ELF-1 (cell line): ENCODE measurements around the gene PTMA.
"Not testable (repeated sequence)": the region's sequence is repeated elsewhere in the genome, so short reads cannot be mapped to it uniquely, and the experiment has no call there.

Experiments
- DNase-seq: peaks from one replicate; pipeline ENCODE4 v3.0.0-alpha.2; 2016; ENCODE audit warnings: low read depth, low spot score

Gene PTMA

DNA sequence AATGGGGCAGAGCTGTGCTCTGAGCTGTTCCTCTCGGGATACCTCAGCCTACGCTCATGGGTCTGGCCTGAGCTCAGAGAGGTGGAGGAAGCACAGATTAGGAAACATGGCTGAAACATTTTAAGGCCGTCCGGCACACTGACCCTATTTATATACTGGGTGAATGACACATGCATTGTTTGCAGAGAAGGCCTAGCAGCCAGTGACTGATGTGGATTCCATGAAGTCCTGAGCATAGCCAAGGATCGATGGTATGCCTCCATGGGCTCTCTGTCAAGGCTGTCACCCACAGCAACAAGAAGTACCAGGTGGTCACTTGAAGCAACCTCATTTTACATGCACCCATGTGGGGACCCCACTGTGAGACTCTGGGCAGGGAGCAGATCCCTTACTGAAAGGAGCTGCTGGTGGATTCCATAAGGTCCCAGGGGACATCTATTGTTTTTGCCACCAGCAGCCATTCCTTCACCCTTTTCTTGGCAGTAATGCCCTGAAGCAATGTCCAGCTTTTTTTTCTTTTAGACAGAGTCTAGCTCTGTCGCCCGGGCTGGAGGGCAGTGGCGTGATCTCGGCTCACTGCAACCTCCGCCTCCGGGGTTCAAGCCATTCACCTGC is 8.4 kb downstream of the PTMA start:
- peak; percentile 51 for DNase-seq

DNA sequence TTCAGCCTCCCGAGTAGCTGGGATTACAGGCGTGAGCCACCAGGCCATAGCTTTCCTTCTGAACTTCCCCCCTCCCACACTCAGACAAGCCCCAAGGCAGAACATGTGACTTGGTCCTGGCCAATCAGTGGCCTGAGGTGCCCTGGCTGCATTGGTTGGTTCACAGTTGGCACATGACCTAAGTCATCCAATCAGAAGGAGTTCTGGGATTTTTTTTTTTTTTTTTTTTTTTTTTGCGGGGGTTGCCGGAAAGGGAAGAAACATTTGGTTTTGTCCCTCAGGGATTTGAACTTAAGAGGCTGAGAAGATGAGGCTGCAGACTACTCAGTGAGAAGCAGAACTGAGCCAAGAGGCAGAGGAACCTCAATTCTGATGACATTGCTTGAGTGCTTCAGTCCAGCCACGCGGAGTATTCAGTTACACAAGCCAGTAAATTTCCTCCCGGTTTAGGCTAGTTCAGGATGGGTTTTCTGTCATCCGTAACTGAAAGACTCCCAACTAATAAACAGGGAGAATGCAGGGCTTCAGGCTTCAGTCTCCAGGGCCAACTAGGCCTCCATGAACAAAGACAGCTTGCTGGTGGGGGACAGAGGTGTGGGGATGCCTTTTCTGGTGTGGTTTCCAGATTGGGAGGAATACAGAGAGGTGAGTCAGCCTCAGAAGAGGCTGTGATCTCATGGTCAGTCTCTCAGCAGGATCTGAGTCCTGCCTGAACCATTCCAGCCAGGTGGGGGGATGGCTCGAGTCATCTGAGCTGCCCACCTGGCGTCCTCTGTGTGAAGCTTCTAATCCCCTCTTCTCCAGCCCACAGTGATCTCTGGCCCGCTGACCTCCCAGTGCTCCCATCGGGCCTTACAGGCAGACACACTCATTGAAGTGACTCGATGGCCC is 9.2 kb downstream of the PTMA start:
- peak; percentile 93 for DNase-seq

- DNase-seq: no peak
These were observed 10.5 kb downstream of the PTMA start for GRCh38 chr2:231718799-231719198.

DNA sequence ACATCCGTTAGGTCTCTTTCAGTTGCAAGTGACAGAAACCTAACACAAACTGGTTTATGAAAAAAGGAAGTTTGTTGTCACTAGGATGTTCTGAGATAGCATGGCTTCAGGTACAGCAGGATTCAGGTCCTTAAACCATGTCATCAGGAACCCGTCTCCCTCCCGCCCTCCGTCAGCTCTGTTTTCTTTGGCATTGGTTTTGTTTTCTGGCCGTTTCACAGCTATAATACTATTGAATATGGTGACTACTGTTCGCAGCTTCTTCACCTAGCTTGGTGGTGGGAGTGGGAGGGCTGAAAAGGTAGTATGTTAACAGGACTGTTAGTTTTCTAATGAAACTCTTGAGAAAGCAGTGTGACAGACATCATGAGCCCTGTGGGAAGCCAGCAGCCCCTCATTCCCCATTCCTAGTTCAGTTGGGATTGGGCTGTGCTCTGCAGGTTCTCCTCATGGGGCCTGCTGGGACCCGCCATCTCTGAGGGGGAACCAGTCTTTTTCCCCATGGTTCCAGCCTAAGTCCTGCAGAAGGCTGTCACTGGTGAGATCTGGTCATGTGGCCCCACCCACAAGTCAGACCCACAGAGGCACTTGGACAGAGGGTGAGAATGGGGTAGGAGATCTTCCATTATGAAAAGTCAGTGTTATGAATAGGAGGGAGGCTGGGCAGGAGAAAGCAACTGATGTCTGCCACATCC is 12.1 kb downstream of the PTMA start:
- no peak for DNase-seq

DNA sequence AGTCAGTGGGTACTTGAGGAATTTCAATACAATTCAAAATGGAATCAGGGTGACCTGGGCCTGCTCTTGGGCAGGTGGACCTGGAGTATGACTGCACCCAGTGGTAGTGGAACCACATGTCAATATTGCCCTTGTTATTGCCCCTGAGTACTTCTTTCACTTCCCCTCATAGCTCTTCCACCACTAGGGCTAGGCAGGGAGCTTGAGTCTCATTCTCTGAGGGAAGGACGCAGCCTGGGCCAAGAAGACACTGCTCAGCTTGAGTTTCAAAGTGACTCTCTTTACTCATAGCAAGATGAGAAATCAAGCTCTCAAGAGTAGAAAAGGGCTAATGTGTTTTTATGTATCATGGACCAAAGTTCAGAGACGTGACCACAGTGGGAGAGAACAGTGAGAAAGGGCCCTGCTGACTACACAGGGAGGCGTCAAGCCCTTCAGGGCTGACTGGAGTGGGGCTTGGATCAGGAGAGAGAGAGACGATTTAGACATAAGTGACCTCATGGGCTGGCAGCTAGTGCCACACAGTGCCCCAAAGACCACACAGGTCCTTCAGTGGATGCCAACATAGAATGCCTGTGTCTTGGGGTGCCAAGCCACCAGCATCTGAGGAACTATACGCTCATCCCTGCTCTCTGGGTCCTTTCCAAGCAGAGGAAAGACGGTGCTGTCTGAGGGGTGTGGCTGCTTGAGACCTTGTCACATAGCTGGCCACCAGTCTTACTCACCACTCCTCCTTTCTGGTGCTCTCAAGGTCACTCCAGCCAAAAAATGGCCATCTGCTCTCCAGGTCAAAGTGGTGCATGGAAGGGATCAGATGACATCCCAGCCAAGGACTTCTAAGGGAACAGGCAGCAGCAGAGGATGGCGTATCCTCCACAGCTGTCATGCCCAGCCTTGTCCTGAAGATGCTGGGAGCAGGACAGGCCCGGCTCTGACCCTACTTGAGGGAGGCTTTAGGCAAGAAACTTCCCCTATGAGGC is 13.0 kb downstream of the PTMA start:
- DNase-seq: no peak

DNA sequence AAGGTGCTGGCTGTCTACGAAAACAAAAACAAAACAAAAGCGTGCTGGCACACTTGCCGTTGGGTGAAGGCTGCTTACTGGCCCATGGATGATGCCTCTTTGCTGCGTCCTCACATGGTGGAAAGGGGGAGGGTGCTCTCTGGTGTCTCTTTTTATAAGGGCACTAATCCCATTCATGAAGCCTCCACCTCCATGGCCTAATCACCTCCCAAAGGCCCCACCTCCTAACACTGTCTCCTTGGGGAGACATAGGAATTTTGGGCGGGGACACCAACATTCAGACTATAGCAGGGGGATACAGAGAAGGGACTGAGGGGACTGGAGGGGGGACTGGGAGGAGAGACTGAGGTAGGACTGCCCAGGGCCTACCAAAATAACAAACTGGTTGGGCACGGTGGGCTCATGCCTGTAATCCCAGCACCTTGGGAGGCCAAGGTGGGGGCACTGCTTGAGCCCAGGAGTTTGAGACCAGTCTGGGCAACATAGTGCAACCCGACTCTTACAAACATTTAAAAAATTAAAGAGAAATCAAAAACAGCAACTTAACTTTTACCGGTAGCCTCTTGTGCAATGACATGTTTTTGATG is 14.5 kb downstream of the PTMA start:
- peak; percentile 49 for DNase-seq

GRCh38 chr2:231725476-231725875 is 17.2 kb downstream of the PTMA start:
- DNase-seq: no peak

- no peak for DNase-seq
These were observed 18.0 kb downstream of the PTMA start for GRCh38 chr2:231726276-231726675.

GRCh38 chr2:231727621-231728020 is 19.3 kb downstream of the PTMA start:
- DNase-seq: no peak

GRCh38 chr2:231732604-231733003 is 24.3 kb downstream of the PTMA start:
- no peak for DNase-seq

DNA sequence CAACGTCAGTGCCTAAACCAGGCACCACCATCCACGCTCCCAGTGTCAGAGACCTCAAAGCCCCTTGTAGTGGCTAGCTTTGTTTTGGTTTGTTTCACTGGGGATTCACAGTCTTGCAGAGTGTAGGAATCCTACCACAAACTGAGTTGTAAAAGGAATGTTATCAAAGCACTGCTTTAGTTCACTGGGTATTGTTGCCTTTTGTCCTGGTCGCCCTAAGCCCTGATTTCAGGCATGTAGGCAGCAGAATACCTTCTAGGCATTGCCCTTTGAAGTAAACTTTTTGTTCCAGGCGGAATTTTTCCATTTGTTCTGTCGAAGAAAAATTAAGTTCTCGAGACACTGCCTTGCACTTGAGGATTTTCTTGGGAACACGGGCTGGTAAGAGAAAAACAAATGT is 29.4 kb downstream of the PTMA start:
- peak; percentile 48 for DNase-seq

DNA sequence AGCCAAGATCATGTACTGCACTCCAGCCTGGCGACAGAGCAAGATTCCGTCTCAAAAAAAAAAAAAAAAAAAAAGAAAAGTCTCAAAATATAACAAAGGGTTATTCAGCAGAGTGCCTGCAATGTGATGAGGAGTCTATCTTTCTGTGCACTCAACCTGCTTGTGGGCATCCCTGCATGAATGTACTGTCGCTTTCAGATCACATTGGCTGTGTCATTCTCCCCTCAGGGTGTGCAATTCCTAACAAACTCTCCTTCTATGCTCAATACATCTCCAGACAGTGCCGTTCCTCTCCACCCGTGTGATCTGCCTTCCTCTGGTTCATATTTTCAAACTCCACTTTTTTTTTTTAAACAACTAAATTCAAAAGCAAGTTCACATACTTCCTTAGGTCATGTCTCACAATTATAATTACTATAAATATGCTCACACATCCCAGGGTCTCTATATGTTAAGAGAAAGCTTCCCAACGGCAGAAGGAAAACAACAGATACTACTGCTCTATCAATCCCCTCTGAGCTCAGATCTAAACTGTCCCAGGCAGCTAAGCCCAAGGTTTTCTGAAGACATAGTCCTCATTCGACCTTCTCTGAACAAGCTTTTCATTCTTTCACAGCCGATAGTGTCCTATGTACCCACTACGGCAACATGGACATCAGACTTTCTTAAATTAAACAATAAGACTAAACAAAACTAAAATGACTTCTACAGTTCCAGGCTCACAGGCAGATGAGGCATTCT is 35.2 kb downstream of the PTMA start:
- DNase-seq: no peak

- peak; percentile 33 for DNase-seq
These were observed 37.1 kb downstream of the PTMA start for GRCh38 chr2:231745303-231746038.

DNA sequence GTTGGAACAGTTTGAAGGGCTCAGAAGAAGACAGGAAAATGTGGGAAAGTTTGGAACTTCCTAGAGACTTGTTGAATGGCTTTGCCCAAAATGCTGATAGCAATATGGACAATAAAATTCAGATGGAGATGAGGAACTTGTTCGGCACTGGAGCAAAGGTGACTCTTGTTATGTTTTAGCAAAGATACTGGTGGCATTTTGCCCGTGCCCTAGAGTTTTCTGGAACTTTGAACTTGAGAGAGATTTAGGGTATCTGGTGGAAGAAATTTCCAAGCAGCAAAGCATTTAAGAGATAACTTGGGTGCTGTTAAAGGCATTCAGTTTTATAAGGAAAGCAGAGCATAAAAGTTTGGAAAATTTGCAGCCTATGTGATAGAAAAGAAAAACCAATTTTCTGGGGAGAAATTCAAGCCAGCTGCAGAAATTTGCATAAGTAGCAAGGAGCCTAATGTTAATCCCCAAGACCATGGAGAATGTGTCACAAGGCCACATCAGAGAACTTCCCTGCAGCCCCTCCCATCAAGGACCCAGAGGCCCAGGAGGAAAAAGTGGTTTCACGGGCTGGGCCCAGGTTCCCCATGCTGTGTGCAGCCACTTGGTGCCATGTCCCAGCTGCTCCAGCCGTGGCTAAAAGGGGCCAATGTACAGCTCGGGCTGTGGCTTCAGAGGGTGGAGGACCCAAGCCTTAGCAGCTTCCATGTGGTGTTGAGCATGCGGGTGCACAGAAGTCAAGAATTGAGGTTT is 40.0 kb downstream of the PTMA start:
- DNase-seq: not testable (repeated sequence)

DNA sequence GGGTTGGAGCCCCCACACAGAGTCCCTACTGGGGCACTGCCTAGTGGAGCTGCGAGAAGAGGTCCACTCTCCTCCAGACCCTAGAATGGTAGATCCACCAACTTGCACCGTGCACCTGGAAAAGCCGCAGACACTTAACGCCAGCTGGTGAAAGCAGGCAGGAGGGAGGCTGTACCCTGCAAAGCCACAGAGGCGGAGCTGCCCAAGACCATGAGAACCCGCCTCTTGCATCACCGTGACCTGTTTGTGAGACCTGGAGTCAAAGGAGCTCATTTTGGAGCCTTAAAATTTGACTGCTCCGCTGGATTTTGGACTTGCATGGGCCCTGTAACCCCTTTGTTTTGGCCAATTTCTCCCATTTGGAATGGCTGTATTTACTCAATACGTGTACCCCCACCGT is 40.7 kb downstream of the PTMA start:
- DNase-seq: not testable (repeated sequence)

- no peak for DNase-seq
These were observed 42.9 kb downstream of the PTMA start for GRCh38 chr2:231751042-231751815.

GRCh38 chr2:231752061-231752460 is 43.7 kb downstream of the PTMA start:
- no peak for DNase-seq

DNA sequence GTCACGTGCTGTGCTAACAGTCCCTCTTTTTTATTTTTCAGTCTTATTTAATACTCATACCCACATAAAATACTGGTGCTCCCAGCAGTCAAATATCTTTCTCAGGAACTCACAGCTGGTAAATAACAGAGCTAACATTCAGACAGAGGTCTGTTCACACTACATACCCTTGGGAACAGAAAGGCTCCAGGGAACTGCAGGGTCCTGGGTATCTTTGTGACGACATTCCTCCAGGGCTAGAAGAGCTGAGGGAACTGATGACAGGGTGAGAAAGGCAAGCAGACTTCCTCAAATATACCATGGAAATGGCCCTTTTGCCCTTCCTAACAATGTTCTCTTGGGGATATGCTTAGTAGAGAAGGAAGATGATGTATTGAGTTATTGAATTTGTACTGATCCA is 53.4 kb downstream of the PTMA start:
- no peak for DNase-seq
